ENCODE data around the gene FAM222A. TPM values are rescaled to one million over a fixed set of nuclear protein-coding genes. Genes with fewer than 3 reads are reported as not detected.

FAM222A gene
- total RNA-seq, 1 experiment from 2014 or later: 2.8 TPM

DNA sequence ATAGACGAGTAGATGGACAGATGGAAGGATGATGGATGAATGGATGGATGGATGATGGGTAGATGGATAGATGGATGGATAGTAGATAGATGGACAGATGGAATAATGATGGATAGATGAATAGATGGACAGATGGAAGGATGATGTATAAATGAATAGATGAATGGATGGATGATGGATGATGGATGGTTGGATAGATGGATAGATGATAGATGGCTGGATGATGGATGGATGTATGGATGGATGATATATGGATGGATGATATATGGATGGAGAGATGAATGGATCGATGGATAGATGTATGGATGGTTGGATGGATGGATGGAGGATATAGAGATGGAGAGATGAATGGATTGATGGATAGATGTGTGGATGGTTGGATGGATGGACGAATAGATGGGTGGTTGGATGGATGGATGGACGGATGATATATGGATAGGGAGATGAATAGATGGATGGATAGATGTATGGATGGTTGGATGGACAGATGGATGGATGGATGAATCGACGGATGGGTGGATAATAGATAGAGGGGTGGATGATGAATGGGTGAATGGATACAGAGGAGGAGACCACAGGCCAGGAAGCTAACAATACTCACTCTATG is 100.3 kb downstream of the FAM222A start:
- no peak for DNase-seq
- Histone ChIP-seq H2BK120ac (ENCODE audit: low read depth, low read length, poor library complexity, severe bottlenecking) (no peak overlapping the region), H2BK15ac (ENCODE audit: low read depth, low read length) (no peak overlapping the region), H3K27ac (ENCODE audit: insufficient read length, low read depth, low read length) (no peak overlapping the region), H3K4me1 (ENCODE audit: insufficient read depth, low read length) (no peaks in the 10 kb centered on the region), H3T11ph (ENCODE audit: low read length) (no peak overlapping the region), H3K14ac (ENCODE audit: insufficient read depth, low read length) (no peak overlapping the region), H4K8ac (replicated peaks; ENCODE audit: insufficient read length, low read depth, low read length) (no peak overlapping the region), H3K4ac (ENCODE audit: low read depth, low read length) (no peak overlapping the region), H3K79me1 (ENCODE audit: insufficient read depth, low read depth, low read length, poor library complexity, severe bottlenecking) (no peaks in the 10 kb centered on the region), H4K5ac (ENCODE audit: insufficient read length, low read depth, low read length) (no peak overlapping the region), H2BK20ac (ENCODE audit: low read depth, low read length, poor library complexity, severe bottlenecking) (no peak overlapping the region), H2BK5ac (ENCODE audit: insufficient read length, low read length) (no peak overlapping the region), H3K27me3 (ENCODE audit: insufficient read depth, low read length) (no peaks in the 10 kb centered on the region), H3K79me2 (ENCODE audit: insufficient read depth, low read length) (no peaks in the 10 kb centered on the region), H2AFZ (ENCODE audit: low read length) (no peak overlapping the region), H3K23me2 (ENCODE audit: insufficient read length, low read depth, low read length, poor library complexity, severe bottlenecking) (no peaks in the 10 kb centered on the region), H3K56ac (ENCODE audit: insufficient read length, low read depth, low read length) (no peak overlapping the region), H3K9me3 (ENCODE audit: control insufficient read depth, low read depth, low read length) (no peaks in the 10 kb centered on the region), H3K4me2 (ENCODE audit: insufficient read depth, insufficient read length, low read length) (no peak overlapping the region), H4K91ac (ENCODE audit: insufficient read length, low read depth, low read length) (no peak overlapping the region), H2BK12ac (ENCODE audit: insufficient read length, low read depth, low read length) (no peak overlapping the region), H4K20me1 (ENCODE audit: control insufficient read depth, insufficient read depth, insufficient read length) (no peaks in the 10 kb centered on the region), H3K23ac (ENCODE audit: insufficient read length, low read depth, low read length) (no peak overlapping the region), H3K9ac (ENCODE audit: extremely low read depth, insufficient read length, low read length) (no peak overlapping the region), H2AK5ac (ENCODE audit: insufficient read length, low read length) (no peak overlapping the region), H3K18ac (ENCODE audit: insufficient read length, low read depth, low read length) (no peak overlapping the region)
- Mint-ChIP-seq H3K9me3 (no peaks in the 10 kb centered on the region), H3K36me3 (ENCODE audit: insufficient read depth in 1 of 3, low read depth in 3 of 3) (no peaks in the 10 kb centered on the region; a peak in 1 of 7 replicates), H3K4me1 (peaks cover 4 to 7% of the 10 kb centered on the region in 2 experiments; a peak in 3 of 4 replicates), H3K27ac (no peak overlapping the region), H3K4me3 (no peak overlapping the region), H3K27me3 (ENCODE audit: low read depth) (no peaks in the 10 kb centered on the region)
- WGBS (ENCODE audit: extremely low coverage, insufficient read length, low lambda C conversion rate): 100% methylated on average over 6 of the region's 6 CpGs
- TF ChIP-seq, protein P1, sequence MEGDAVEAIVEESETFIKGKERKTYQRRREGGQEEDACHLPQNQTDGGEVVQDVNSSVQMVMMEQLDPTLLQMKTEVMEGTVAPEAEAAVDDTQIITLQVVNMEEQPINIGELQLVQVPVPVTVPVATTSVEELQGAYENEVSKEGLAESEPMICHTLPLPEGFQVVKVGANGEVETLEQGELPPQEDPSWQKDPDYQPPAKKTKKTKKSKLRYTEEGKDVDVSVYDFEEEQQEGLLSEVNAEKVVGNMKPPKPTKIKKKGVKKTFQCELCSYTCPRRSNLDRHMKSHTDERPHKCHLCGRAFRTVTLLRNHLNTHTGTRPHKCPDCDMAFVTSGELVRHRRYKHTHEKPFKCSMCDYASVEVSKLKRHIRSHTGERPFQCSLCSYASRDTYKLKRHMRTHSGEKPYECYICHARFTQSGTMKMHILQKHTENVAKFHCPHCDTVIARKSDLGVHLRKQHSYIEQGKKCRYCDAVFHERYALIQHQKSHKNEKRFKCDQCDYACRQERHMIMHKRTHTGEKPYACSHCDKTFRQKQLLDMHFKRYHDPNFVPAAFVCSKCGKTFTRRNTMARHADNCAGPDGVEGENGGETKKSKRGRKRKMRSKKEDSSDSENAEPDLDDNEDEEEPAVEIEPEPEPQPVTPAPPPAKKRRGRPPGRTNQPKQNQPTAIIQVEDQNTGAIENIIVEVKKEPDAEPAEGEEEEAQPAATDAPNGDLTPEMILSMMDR (conservative IDR thresholded peaks at IDR 0.05): no peak

Data from H9 (cell line).